Endothelial cell of umbilical vein (primary cell): ENCODE measurements around the gene LPAR5. TPM values are rescaled to one million over a fixed set of nuclear protein-coding genes. Genes with fewer than 3 reads are reported as not detected.

ENCODE experiments used
- BruUV-seq: library from RNA; stranded (reverse); fragments of 400-500 nt; replicated peaks from 2 replicates; lab custom pipeline; 2021; lab: Mats Ljungman, UMichigan
- CTCF ChIA-PET: fragments of 300-600, 350-600 bp; sonication (Branson Sonifier 250); formaldehyde crosslinking; loops from one replicate; lab custom pipeline; 2021; ENCODE audit warnings: antibody characterized with exemption, inconsistent platforms; lab: Charles Lee
- POLR2A ChIA-PET: fragments of 300-600, 350-600 bp; sonication (Branson Sonifier 250); formaldehyde crosslinking; loops from one replicate; lab custom pipeline; 2021; ENCODE audit warnings: antibody characterized with exemption, inconsistent platforms; lab: Charles Lee
- DNase-seq: peaks from one replicate; pipeline ENCODE4 v3.0.0-alpha.2; 2011; ENCODE audit warnings: low read depth, low spot score
- FAIRE-seq: peaks from 2 replicates; lab custom pipeline; 2011; peaks lifted over from hg19 to GRCh38; lab: Jason Lieb, UNC
- H2AFZ ChIP-seq: 2 replicates; pipeline ENCODE4 v1.6.0; 2012; ENCODE audit warnings: low read depth, low read length, control low read depth, inconsistent platforms
- H3K27ac ChIP-seq: 2 replicates; pipeline ENCODE4 v1.5.1; 2011; ENCODE audit warnings: low read depth, mild to moderate bottlenecking, control low read depth, low read length, moderate library complexity; ENCODE audit not compliant: insufficient read depth
- H3K27me3 ChIP-seq, 2 experiments: 2 replicates each; pipeline versions ENCODE4 v1.6.0 to v1.6.1; 2011; ENCODE audit warnings: low read length in 2 of 2, mixed read lengths in 1 of 2; ENCODE audit not compliant: control insufficient read depth in 2 of 2, insufficient read depth in 2 of 2
- H3K36me3 ChIP-seq, 2 experiments: 2 replicates in 1 of 2; 3 replicates in 1 of 2; pipeline ENCODE4 v1.5.1; 2011; ENCODE audit warnings: low read length in 2 of 2, mild to moderate bottlenecking in 1 of 2, moderate library complexity in 1 of 2; ENCODE audit not compliant: control insufficient read depth in 2 of 2, insufficient read depth in 2 of 2; ENCODE audit errors: extremely low read depth in 1 of 2
- H3K4me1 ChIP-seq: 3 replicates; pipeline ENCODE4 v1.5.1; 2011; ENCODE audit warnings: mild to moderate bottlenecking, low read length; ENCODE audit not compliant: control insufficient read depth, insufficient read depth; ENCODE audit errors: extremely low read depth
- H3K4me2 ChIP-seq: 2 replicates; pipeline ENCODE4 v1.6.1; 2011; ENCODE audit warnings: low read length, control low read depth, mixed read lengths; ENCODE audit not compliant: insufficient read depth
- H3K4me3 ChIP-seq, 3 experiments: fragments of 200-600 bp in 1 of 3; sonication (generic), shearing (Covaris generic) in 1 of 3; replicated peaks in 1 of 3; 2 replicates each; pipeline ENCODE4 v1.5.1; 2011 to 2016; ENCODE audit warnings: control low read depth in 3 of 3, low read length in 3 of 3, mild to moderate bottlenecking in 2 of 3, inconsistent platforms in 1 of 3, low read depth in 1 of 3, moderate library complexity in 1 of 3; ENCODE audit not compliant: insufficient read depth in 1 of 3
- H3K79me2 ChIP-seq: 2 replicates; pipeline ENCODE4 v1.6.0; 2012; ENCODE audit warnings: low read length, inconsistent platforms; ENCODE audit not compliant: control insufficient read depth, insufficient read depth
- H3K9ac ChIP-seq: replicated peaks from 2 replicates; pipeline ENCODE3; 2011; ENCODE audit warnings: low read length, control low read depth; ENCODE audit not compliant: insufficient read depth; ENCODE audit errors: extremely low read depth
- H3K9me1 ChIP-seq: replicated peaks from 3 replicates; pipeline ENCODE4 v1.6.0; 2011; ENCODE audit warnings: mild to moderate bottlenecking, low read length; ENCODE audit not compliant: control insufficient read depth, insufficient read depth; ENCODE audit errors: extremely low read depth
- H3K9me3 ChIP-seq: replicated peaks from 2 replicates; pipeline ENCODE4 v1.5.1; 2012; ENCODE audit warnings: low read length, inconsistent platforms; ENCODE audit not compliant: control insufficient read depth, insufficient read depth
- H4K20me1 ChIP-seq: replicated peaks from 2 replicates; pipeline ENCODE3; 2011; ENCODE audit warnings: mild to moderate bottlenecking, low read length; ENCODE audit not compliant: control insufficient read depth, insufficient read depth; ENCODE audit errors: extremely low read depth
- EZH2 ChIP-seq: IDR thresholded peaks from 2 replicates; pipeline ENCODE4 v1.6.1; 2012; ENCODE audit warnings: borderline replicate concordance, low read depth, mild to moderate bottlenecking, moderate library complexity, low read length, inconsistent platforms; ENCODE audit not compliant: severe bottlenecking
- FOS ChIP-seq: IDR thresholded peaks from 2 replicates; pipeline ENCODE4 v1.6.1; 2011; ENCODE audit warnings: mild to moderate bottlenecking, low read length, moderate library complexity, borderline replicate concordance; ENCODE audit not compliant: insufficient read depth
- GATA2 ChIP-seq: IDR thresholded peaks from 2 replicates; pipeline ENCODE4 v1.7.0; 2011; ENCODE audit warnings: low read depth, mild to moderate bottlenecking, moderate library complexity, mixed read lengths, low read length; ENCODE audit not compliant: insufficient read length, insufficient read depth
- JUN ChIP-seq: IDR thresholded peaks from 2 replicates; pipeline ENCODE4 v1.6.1; 2011; ENCODE audit warnings: borderline replicate concordance, low read depth; ENCODE audit not compliant: insufficient read length, insufficient read depth
- MYC ChIP-seq: IDR thresholded peaks from one replicate; pipeline ENCODE4 v1.6.1; 2011; ENCODE audit warnings: mild to moderate bottlenecking, low read depth, low read length
- POLR2A ChIP-seq: IDR thresholded peaks from 2 replicates; pipeline ENCODE4 v1.6.1; 2012; ENCODE audit warnings: low read depth, mild to moderate bottlenecking, control low read depth, low read length
- POLR2AphosphoS5 ChIP-seq: IDR thresholded peaks from 2 replicates; pipeline ENCODE4 v1.6.1; 2012; ENCODE audit warnings: low read depth, mild to moderate bottlenecking, control low read depth, low read length, moderate library complexity; ENCODE audit not compliant: insufficient read depth
- dilution Hi-C: fragments of 300-500 bp; cut with MboI; formaldehyde crosslinking; loops from one replicate; pipeline ENCODE4 v1.15.0; 2019; ENCODE audit warnings: low sequenced_read_pairs; ENCODE audit not compliant: extremely low pct_ligation_motif_present
- intact Hi-C: fragments of 100-400 bp; cut with micrococcal nuclease; formaldehyde crosslinking; loops from one replicate; pipeline ENCODE4 v1.10.0; 2022
- polyA plus RNA-seq, 4 experiments: library from polyadenylated mRNA; depleted of rRNA in 3 of 4; stranded (reverse) in 3 of 4; unstranded in 1 of 4; fragments of >200 nt; gene quantifications; 2 replicates each; pipeline versions ENCODE4 v1.2.1 to v1.2.3, GENCODE V29; 2011 to 2012; ENCODE audit warnings: missing spikeins in 1 of 4
- total RNA-seq: library from RNA; stranded (reverse); gene quantifications from 2 replicates; pipeline ENCODE4 v1.2.3, GENCODE V29; 2021
- TF ChIP-seq, protein P1 (sequence below), 2 donors: IDR thresholded peaks; 1 replicate in 1 of 2; 2 replicates in 1 of 2; pipeline ENCODE4 v1.5.1; 2011; ENCODE audit warnings: low read length in 2 of 2, mild to moderate bottlenecking in 2 of 2, moderate library complexity in 2 of 2, control low read depth in 1 of 2, inconsistent platforms in 1 of 2, low read depth in 1 of 2; ENCODE audit not compliant: insufficient read depth in 1 of 2; ENCODE audit errors: extremely low read depth in 1 of 2
- TF ChIP-seq, protein P2 (sequence below): IDR thresholded peaks from 2 replicates; pipeline ENCODE4 v1.6.1; 2011; ENCODE audit not compliant: insufficient read depth, insufficient read length

Gene LPAR5
- total and polyA plus RNA-seq, 2 donors (not counting 3 experiments of a cell fraction or from before 2014, with no cell fraction given): 0.23 TPM; not detected in 1

GRCh38 chr12:6664902-6665301 lies 29.1 kb upstream of the LPAR5 start:
- Histone ChIP-seq H3K4me1 (peaks cover 10% of the 10 kb centered on the region), H3K79me2 (peaks cover 7% of the 10 kb centered on the region), H4K20me1 (no peaks in the 10 kb centered on the region), H3K27ac (no peak overlapping the region), H3K4me2 (no peak overlapping the region), H3K27me3 (no peaks in the 10 kb centered on the region), H3K4me3 (no peak overlapping the region), H3K36me3 (peaks cover 10 to 23% of the 10 kb centered on the region in 2 experiments), H3K9me1 (no peaks in the 10 kb centered on the region), H2AFZ (no peak overlapping the region), H3K9ac (no peak overlapping the region), H3K9me3 (no peaks in the 10 kb centered on the region)
- FAIRE-seq (no peak), DNase-seq (no peak)
- TF ChIP-seq MYC: no peak
- TF ChIP-seq JUN: no peak
- TF ChIP-seq, protein P1, sequence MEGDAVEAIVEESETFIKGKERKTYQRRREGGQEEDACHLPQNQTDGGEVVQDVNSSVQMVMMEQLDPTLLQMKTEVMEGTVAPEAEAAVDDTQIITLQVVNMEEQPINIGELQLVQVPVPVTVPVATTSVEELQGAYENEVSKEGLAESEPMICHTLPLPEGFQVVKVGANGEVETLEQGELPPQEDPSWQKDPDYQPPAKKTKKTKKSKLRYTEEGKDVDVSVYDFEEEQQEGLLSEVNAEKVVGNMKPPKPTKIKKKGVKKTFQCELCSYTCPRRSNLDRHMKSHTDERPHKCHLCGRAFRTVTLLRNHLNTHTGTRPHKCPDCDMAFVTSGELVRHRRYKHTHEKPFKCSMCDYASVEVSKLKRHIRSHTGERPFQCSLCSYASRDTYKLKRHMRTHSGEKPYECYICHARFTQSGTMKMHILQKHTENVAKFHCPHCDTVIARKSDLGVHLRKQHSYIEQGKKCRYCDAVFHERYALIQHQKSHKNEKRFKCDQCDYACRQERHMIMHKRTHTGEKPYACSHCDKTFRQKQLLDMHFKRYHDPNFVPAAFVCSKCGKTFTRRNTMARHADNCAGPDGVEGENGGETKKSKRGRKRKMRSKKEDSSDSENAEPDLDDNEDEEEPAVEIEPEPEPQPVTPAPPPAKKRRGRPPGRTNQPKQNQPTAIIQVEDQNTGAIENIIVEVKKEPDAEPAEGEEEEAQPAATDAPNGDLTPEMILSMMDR (IDR thresholded peaks at IDR 0.05; ENCODE audit: extremely low read depth in 1 of 2, insufficient read depth in 1 of 2, low read depth in 1 of 2, low read length in 2 of 2): no peak
- TF ChIP-seq, protein P2, sequence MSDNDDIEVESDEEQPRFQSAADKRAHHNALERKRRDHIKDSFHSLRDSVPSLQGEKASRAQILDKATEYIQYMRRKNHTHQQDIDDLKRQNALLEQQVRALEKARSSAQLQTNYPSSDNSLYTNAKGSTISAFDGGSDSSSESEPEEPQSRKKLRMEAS: no peak
- no peak for TF ChIP-seq GATA2
- TF ChIP-seq EZH2: no peak
- no peak for TF ChIP-seq POLR2A
- no peak for TF ChIP-seq FOS
- no peak for TF ChIP-seq POLR2AphosphoS5
- dilution Hi-C loops: no loop called here
- CTCF ChIA-PET: interaction anchor here (0.8 to 2.9 kb wide), 3 partner anchors 19 to 45 kb away, joined by 3 to 13 read pairs (median 4); no protein-coding TSS in a partner anchor
- no TSS peak for BruUV-seq
- intact Hi-C loops: no loop called here
- POLR2A ChIA-PET: interaction anchor here (0.8 kb wide), 1 partner anchor 96 kb away, joined by 4 read pairs; no protein-coding TSS in a partner anchor
